Stimulated activated naive CD8-positive, alpha-beta T cell treated with anti-CD3 and anti-CD28 coated beads, Interleukin-15, amount 100 ng/mL, for 72 hours (primary cell): ENCODE measurements around the gene XXYLT1.
"Not testable (repeated sequence)": the region's sequence is repeated elsewhere in the genome, so short reads cannot be mapped to it uniquely, and the experiment has no call there.

Source experiments
- ATAC-seq: fragments of 150-1000 bp; cut with Tn5 transposase; 2 replicates; pipeline ENCODE4 v1.10.0; 2021; ENCODE audit warnings: mild to moderate bottlenecking, moderate library complexity
- DNase-seq, 2 donors: peaks; one replicate each; pipeline ENCODE4 v3.0.0; 2021 to 2022
- H3K27ac Mint-ChIP-seq, 2 donors: one replicate each; pipeline ENCODE4 v1.8.0; 2022; ENCODE audit warnings: mild to moderate bottlenecking in 2 of 2, mixed read lengths in 2 of 2, moderate library complexity in 2 of 2
- H3K27me3 Mint-ChIP-seq: one replicate; pipeline ENCODE4 v1.8.0; 2022; ENCODE audit warnings: mixed read lengths
- H3K4me1 Mint-ChIP-seq: one replicate; pipeline ENCODE4 v1.8.0; 2022; ENCODE audit warnings: mild to moderate bottlenecking, mixed read lengths
- H3K4me3 Mint-ChIP-seq, 2 donors: one replicate each; pipeline ENCODE4 v1.8.0; 2022; ENCODE audit warnings: mild to moderate bottlenecking in 2 of 2, mixed read lengths in 2 of 2, moderate library complexity in 1 of 2
- H3K9me3 Mint-ChIP-seq, 2 donors: one replicate each; pipeline ENCODE4 v1.8.0; 2022; ENCODE audit warnings: mixed read lengths in 2 of 2

Gene XXYLT1

DNA sequence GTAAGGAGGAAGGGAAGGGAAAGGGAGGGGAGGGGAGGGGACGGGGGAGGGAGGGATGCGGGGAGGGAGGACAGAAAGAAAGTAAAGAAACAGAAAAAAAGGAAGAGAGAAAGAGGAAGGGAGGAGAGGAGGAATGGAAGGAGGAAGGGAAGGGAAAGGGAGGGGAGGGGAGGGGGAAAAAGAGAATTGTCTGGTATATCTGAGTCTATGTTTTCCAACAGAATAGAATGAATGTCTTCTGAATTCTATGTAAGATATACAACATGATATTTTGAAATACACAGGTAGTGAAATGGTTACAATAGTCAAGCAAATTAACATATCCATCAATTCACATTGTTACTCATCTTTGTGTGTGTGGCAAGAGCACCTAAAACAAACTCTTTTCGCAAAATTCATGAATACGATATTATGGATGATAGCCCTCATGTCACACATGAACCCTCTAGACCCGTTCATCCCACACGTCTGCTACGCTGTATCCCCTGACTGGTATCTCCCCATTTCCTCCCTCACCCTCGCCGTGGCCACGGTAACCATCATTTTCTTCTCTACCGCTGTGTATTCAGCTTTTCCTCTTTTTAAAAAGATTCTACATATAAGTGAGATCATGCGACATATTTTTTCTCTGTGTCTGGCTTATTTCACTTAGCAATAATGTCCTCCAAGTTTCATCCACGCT, 168.9 kb downstream of the XXYLT1 start:
- Mint-ChIP-seq H3K27me3 (no peaks in the 10 kb centered on the region), H3K9me3 (no peaks in the 10 kb centered on the region), H3K27ac (no peak overlapping the region), H3K4me1 (peaks cover 25% of the 10 kb centered on the region), H3K4me3 (no peak overlapping the region)
- no peak for ATAC-seq
- DNase-seq = no peak

DNA sequence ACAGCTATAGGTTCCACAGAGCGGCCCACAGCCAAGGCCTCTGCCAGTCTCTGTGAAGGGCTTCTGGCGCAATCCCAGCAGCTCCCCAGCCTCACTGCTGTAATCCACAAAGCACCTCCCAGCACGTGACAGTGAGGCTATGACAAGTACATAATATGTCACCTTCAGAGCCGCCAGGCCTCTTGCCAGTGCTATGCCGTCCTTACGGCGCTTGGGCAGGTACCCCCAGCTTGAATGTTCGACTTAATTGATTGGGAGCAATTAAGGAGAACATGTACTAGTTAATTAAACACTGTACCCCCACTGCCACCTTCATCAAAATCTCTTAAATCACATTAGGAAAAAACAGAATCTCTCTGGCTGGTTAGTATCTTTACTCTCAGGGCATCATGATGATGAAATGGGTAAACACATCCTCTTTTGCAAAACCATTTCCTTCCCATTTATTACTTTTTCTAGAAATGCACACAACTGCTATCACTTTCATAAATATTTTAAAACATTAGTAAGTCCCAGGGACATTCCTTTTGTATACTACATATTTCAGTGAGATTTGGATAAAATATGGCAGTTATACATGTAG, 169.9 kb downstream of the XXYLT1 start:
- Mint-ChIP-seq H3K9me3 (no peaks in the 10 kb centered on the region), H3K27me3 (no peaks in the 10 kb centered on the region), H3K4me1 (peaks cover 20% of the 10 kb centered on the region), H3K27ac (peak overlapping the region; percentile 56 to 96), H3K4me3 (peak overlapping the region in 1 of 2 donors; percentile 38)
- peak in 1 of 2 donors; percentile 35 for DNase-seq
- ATAC-seq = peak; percentile 73

- no peak for DNase-seq
- Mint-ChIP-seq H3K4me3 (no peak overlapping the region), H3K27ac (peak overlapping the region; percentile 1 to 96)
Measured at GRCh38 chr3:195099951-195100785, 170.8 kb downstream of the XXYLT1 start.

GRCh38 chr3:195098741-195099525, 172.0 kb downstream of the XXYLT1 start:
- H3K27ac Mint-ChIP-seq = peak overlapping the region; percentile 40 to 57
- no peak for DNase-seq
- no peaks in the 10 kb centered on the region for H3K9me3 Mint-ChIP-seq
- H3K4me1 Mint-ChIP-seq = peaks cover 40% of the 10 kb centered on the region
- no peak overlapping the region for H3K4me3 Mint-ChIP-seq
- no peaks in the 10 kb centered on the region for H3K27me3 Mint-ChIP-seq
- no peak for ATAC-seq

More at GRCh38 chr3:195099951-195100785, 170.8 kb downstream of the XXYLT1 start:
- Mint-ChIP-seq H3K4me1 (peaks cover 27% of the 10 kb centered on the region), H3K27me3 (no peaks in the 10 kb centered on the region), H3K9me3 (no peaks in the 10 kb centered on the region)
- ATAC-seq = peak; percentile 8

DNA sequence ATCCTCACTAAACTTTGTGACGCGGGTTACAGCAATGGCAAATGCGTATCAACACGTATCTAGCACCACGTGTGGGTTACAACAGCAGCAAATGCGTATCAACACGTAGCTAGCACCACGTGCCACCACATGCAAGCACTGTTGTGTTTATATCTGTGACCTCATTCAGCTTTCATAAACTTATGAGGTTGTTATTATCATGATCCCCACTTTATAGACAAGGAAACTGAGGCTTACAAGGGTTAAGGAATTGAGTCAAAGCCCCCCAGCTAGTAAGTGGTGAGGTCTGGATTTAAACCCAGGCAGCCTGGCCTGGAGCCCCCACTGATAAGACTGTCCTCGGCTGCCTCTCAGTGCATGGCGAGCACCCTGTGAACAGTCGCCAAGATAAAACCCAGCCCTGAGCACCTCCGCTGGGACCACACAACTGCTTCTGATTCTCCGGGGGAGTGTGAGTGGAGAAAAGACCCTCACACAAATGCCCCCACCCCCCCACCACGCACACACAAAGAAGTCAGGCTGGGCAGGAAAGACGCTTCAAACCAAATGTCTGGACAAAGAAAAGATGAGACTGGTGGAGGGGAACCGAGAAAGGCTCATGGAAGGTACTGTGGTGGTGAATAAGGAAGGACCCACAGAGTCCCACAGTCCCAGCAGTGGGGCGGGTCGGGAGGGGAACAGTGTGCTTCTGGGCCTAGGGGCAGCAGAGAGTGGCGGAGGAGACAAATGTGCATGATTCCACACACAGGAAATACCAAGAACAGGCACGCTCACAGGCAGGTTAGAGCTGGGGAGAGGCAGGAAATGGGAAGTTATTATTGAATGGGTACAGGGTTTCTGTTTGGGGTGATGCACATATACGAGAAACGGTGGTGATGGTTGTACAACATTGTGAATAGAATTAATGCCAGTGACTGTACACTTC, 173.4 kb downstream of the XXYLT1 start:
- Mint-ChIP-seq H3K4me3 (no peak overlapping the region), H3K4me1 (peaks cover 40% of the 10 kb centered on the region), H3K27me3 (no peaks in the 10 kb centered on the region), H3K9me3 (no peaks in the 10 kb centered on the region), H3K27ac (peak overlapping the region in 1 of 2 donors; percentile 33)
- no peak for DNase-seq
- ATAC-seq = no peak

DNA sequence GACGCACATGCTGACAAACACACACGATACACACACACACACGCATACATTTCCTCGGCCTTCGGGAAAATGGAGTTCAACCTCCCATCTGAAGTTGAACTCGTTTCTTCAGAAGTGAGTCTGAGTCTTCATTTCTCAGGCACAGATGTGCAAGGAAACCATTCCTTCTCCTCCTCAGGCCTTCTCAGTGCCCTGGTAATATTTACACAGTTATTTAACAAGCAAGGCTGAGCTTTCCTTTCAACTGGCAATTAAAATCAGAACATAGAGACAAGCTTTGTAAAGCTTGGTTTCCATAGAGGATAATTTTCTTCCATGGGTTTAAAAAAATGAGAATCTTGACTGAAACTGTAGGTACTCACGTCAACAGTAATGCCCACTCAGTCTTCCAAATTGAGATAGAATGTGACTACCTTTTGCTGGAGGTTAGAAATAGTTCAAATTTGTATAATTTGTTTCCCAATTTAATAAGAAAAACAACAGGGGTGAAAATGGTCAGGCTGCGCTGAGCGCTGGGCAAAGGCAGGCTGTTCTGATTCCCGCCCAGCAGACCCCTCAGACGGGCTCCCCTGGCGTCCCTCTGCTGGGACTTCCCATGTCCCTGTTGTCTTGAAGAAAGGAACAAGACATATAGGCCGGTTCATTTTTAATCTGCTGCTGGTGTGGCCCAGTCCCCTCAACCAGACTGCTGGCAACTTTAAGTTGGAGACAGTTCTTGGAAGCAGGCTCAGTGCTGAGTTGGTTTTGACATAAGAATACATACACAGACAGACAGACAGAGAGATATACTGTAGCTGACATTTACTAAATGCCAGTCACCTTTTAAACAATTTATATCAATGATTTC, 174.3 kb downstream of the XXYLT1 start:
- ATAC-seq (no peak), DNase-seq (no peak)
- no peak overlapping the region for H3K27ac Mint-ChIP-seq
- H3K27me3 Mint-ChIP-seq = no peaks in the 10 kb centered on the region
- no peaks in the 10 kb centered on the region for H3K9me3 Mint-ChIP-seq
- peaks cover 37% of the 10 kb centered on the region for H3K4me1 Mint-ChIP-seq
- no peak overlapping the region for H3K4me3 Mint-ChIP-seq

GRCh38 chr3:195096053-195096452, 174.9 kb downstream of the XXYLT1 start:
- no peak overlapping the region for H3K27ac Mint-ChIP-seq
- H3K27me3 Mint-ChIP-seq = no peaks in the 10 kb centered on the region

GRCh38 chr3:195095704-195096036, 175.3 kb downstream of the XXYLT1 start:
- no peak overlapping the region for H3K4me3 Mint-ChIP-seq
- peaks cover 30% of the 10 kb centered on the region for H3K4me1 Mint-ChIP-seq
- DNase-seq = no peak
- no peaks in the 10 kb centered on the region for H3K9me3 Mint-ChIP-seq
- ATAC-seq = peak; percentile 35
- H3K27me3 Mint-ChIP-seq = no peaks in the 10 kb centered on the region
- no peak overlapping the region for H3K27ac Mint-ChIP-seq

More at GRCh38 chr3:195096053-195096452, 174.9 kb downstream of the XXYLT1 start:
- Mint-ChIP-seq H3K4me3 (no peak overlapping the region), H3K4me1 (peaks cover 31% of the 10 kb centered on the region), H3K9me3 (no peaks in the 10 kb centered on the region)
- ATAC-seq (no peak), DNase-seq (no peak)

GRCh38 chr3:195095035-195095703, 175.8 kb downstream of the XXYLT1 start:
- no peak for DNase-seq
- H3K9me3 Mint-ChIP-seq = no peaks in the 10 kb centered on the region
- no peaks in the 10 kb centered on the region for H3K27me3 Mint-ChIP-seq
- ATAC-seq = peak; percentile 26
- peak overlapping the region in 1 of 2 donors; percentile 51 for H3K27ac Mint-ChIP-seq
- H3K4me3 Mint-ChIP-seq = no peak overlapping the region
- peaks cover 30% of the 10 kb centered on the region for H3K4me1 Mint-ChIP-seq

DNA sequence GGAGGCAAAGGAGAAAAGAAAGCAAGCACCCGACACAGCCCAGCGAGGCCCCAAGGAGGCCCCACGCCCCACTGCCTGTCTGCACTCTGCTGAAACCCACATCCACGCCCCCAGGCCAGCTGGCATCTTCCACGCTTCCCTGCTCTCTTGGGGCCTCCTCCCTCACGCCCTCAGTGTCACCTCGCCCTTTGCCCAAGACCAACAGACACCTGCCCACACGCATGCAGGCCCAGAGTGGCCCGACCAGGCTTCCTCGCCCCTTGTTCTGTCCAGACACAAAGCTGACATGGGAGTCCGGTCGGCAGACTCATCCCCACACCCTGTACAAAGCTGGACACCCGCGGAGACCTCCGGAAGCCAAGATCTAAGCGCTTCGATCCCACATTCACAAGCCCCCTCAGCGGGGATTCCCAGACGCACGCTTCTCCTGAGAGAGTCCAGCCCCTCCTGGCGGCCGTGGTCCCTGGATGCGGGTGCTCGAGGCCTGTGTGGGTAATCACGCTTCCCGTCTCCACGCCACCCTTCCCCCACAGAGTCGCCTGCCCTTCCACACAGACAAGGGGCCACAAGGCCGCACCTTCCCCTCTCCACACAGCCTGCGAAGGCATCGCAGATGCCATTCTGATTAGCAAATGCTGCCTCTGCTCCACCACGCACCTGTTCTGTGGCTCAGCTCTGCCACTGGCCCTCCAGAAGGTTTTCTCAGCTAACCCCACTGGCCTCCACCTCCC, 176.6 kb downstream of the XXYLT1 start:
- no peaks in the 10 kb centered on the region for H3K9me3 Mint-ChIP-seq
- no peaks in the 10 kb centered on the region for H3K27me3 Mint-ChIP-seq
- ATAC-seq = peak; percentile 43
- H3K4me1 Mint-ChIP-seq = peaks cover 30% of the 10 kb centered on the region
- no peak overlapping the region for H3K27ac Mint-ChIP-seq
- DNase-seq = no peak
- H3K4me3 Mint-ChIP-seq = no peak overlapping the region

DNA sequence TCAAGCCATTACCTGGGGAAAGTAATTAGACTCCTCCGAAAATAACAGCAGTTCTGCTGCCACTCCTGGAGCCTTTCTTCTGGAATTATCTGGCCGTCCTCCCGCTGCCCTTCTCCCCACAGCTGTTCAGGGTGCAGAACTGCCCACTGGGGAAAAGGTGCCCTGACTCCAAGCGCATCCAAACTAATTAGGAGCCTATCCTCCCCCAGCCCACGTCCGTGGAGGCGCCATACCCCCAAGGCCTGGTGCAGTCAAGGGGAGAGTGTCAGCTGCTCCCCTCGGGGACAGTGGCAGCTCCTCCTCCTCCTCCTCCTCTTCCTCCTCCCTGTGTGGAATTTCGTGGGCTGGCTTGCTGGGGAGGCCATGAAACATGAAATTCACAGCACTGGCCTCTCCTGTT, 177.2 kb downstream of the XXYLT1 start:
- no peak for ATAC-seq
- H3K27ac Mint-ChIP-seq = no peak overlapping the region

GRCh38 chr3:195087840-195088601, 182.9 kb downstream of the XXYLT1 start:
- not testable (repeated sequence) for H3K9me3 Mint-ChIP-seq, ATAC-seq, H3K27me3 Mint-ChIP-seq
- H3K4me3 Mint-ChIP-seq = peak overlapping the region; percentile 80 to 81
- DNase-seq = peak in 1 of 2 donors; percentile 19
- H3K27ac Mint-ChIP-seq = peak overlapping the region; percentile 69 to 89
- H3K4me1 Mint-ChIP-seq = peaks cover 11% of the 10 kb centered on the region

More for the DNA sequence above, 177.2 kb downstream of the XXYLT1 start:
- no peaks in the 10 kb centered on the region for H3K9me3 Mint-ChIP-seq
- no peak for DNase-seq
- peaks cover 30% of the 10 kb centered on the region for H3K4me1 Mint-ChIP-seq
- no peak overlapping the region for H3K4me3 Mint-ChIP-seq
- no peaks in the 10 kb centered on the region for H3K27me3 Mint-ChIP-seq
